ENCODE data around the gene MSH3.

DNA sequence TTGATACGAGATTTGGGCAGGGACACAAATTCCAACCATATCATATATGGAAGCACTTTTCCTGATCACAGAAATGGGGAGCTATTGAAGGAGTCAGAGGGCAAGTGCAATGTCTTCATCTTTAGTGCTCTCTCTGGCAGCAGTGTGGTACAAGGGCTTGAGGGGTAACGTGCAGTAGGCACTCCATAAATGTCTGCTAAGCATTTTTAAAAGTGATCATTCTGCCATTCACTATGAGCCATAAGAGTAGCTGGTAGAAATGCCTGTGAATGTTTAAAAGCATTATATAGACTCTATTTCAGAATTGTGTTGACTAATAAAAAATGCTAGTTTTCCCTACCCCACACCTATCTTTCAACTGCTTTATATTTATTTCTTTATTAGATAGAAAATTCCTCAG, 61.4 kb downstream of the MSH3 start:
- no peak for TF ChIP-seq MYC (IDR thresholded peaks at IDR 0.05; ENCODE audit: borderline replicate concordance, low read length)
- TF ChIP-seq, protein P1, sequence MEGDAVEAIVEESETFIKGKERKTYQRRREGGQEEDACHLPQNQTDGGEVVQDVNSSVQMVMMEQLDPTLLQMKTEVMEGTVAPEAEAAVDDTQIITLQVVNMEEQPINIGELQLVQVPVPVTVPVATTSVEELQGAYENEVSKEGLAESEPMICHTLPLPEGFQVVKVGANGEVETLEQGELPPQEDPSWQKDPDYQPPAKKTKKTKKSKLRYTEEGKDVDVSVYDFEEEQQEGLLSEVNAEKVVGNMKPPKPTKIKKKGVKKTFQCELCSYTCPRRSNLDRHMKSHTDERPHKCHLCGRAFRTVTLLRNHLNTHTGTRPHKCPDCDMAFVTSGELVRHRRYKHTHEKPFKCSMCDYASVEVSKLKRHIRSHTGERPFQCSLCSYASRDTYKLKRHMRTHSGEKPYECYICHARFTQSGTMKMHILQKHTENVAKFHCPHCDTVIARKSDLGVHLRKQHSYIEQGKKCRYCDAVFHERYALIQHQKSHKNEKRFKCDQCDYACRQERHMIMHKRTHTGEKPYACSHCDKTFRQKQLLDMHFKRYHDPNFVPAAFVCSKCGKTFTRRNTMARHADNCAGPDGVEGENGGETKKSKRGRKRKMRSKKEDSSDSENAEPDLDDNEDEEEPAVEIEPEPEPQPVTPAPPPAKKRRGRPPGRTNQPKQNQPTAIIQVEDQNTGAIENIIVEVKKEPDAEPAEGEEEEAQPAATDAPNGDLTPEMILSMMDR (IDR thresholded peaks at IDR 0.05): no peak
- TF ChIP-seq, protein P2, sequence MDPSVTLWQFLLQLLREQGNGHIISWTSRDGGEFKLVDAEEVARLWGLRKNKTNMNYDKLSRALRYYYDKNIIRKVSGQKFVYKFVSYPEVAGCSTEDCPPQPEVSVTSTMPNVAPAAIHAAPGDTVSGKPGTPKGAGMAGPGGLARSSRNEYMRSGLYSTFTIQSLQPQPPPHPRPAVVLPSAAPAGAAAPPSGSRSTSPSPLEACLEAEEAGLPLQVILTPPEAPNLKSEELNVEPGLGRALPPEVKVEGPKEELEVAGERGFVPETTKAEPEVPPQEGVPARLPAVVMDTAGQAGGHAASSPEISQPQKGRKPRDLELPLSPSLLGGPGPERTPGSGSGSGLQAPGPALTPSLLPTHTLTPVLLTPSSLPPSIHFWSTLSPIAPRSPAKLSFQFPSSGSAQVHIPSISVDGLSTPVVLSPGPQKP (IDR thresholded peaks at IDR 0.05; ENCODE audit: low read depth, low read length): no peak
- TF ChIP-seq RFX5 (IDR thresholded peaks at IDR 0.05): no peak
- TF ChIP-seq, protein P3, sequence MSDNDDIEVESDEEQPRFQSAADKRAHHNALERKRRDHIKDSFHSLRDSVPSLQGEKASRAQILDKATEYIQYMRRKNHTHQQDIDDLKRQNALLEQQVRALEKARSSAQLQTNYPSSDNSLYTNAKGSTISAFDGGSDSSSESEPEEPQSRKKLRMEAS (IDR thresholded peaks at IDR 0.05): no peak
